ENCODE results near the gene ACOT9. TPM values are rescaled to one million over a fixed set of nuclear protein-coding genes. Genes with fewer than 3 reads are reported as not detected.

ACOT9 gene
- total RNA-seq, 6 experiments from 2014 or later = 8.9 to 20.2 (median 14.6) TPM

GRCh38 chrX:23659339-23659738, 83.7 kb downstream of the ACOT9 start:
- DNase-seq = no peak
- 67% methylated on average over 4 of the region's 4 CpGs for WGBS (ENCODE audit: insufficient coverage, low coverage, low lambda C conversion rate, missing lambda C conversion rate)

GRCh38 chrX:23656684-23657083, 86.4 kb downstream of the ACOT9 start:
- H3K9me3 ChIP-seq = no peaks in the 10 kb centered on the region
- no peaks in the 10 kb centered on the region for H3K27me3 ChIP-seq
- TF ChIP-seq POLR2A (IDR thresholded peaks at IDR 0.05) (no peak), CTCF (IDR thresholded peaks at IDR 0.05) (no peak)
- intact Hi-C loops (cut with DNase I) = no loop called here
- no peak overlapping the region for H3K4me3 ChIP-seq
- WGBS (ENCODE audit: insufficient coverage, low coverage, low lambda C conversion rate, missing lambda C conversion rate) = 88% methylated on average over 3 of the region's 3 CpGs
- no peak overlapping the region for H3K27ac ChIP-seq
- H3K4me1 ChIP-seq = no peaks in the 10 kb centered on the region
- DNase-seq (no peak), ATAC-seq (no peak)
- no peaks in the 10 kb centered on the region for H3K36me3 ChIP-seq

More at GRCh38 chrX:23659339-23659738, 83.7 kb downstream of the ACOT9 start:
- TF ChIP-seq CTCF (IDR thresholded peaks at IDR 0.05) (no peak), POLR2A (IDR thresholded peaks at IDR 0.05) (no peak)
- intact Hi-C loops (cut with DNase I) = no loop called here
- Histone ChIP-seq H3K9me3 (no peaks in the 10 kb centered on the region), H3K27me3 (no peaks in the 10 kb centered on the region), H3K4me3 (no peak overlapping the region), H3K27ac (no peak overlapping the region), H3K4me1 (no peaks in the 10 kb centered on the region), H3K36me3 (no peaks in the 10 kb centered on the region)
- ATAC-seq = no peak

GRCh38 chrX:23656091-23656490, 87.0 kb downstream of the ACOT9 start:
- ATAC-seq (no peak), DNase-seq (no peak)
- no peaks in the 10 kb centered on the region for H3K36me3 ChIP-seq
- H3K4me1 ChIP-seq = no peaks in the 10 kb centered on the region
- no peak overlapping the region for H3K4me3 ChIP-seq
- no peaks in the 10 kb centered on the region for H3K9me3 ChIP-seq
- intact Hi-C loops (cut with DNase I) = no loop called here
- H3K27me3 ChIP-seq = no peaks in the 10 kb centered on the region
- H3K27ac ChIP-seq = no peak overlapping the region
- WGBS (ENCODE audit: insufficient coverage, low coverage, low lambda C conversion rate, missing lambda C conversion rate) = 73% methylated on average over 5 of the region's 5 CpGs
- no peak for TF ChIP-seq CTCF (IDR thresholded peaks at IDR 0.05)
- no peak for TF ChIP-seq POLR2A (IDR thresholded peaks at IDR 0.05)

Small RNAs within 50 kb of the gene (small RNA-seq; reads per million reads assigned to genes)
- gene RF00019 = 0 reads per million in 2 experiments

Other genes with a start within 250 kb of the ACOT9 start
- 100 to 1,000 TPM; 120 to 345 (median 198) TPM for gene PRDX4, start 75.8 kb downstream of the ACOT9 start, total RNA-seq
- 100 to 1,000 TPM; 215 to 640 (median 291) TPM for gene SAT1, start 39.9 kb upstream of the ACOT9 start, total RNA-seq
- 10 to 100 TPM in 5 of 6 experiments, 1 to 10 TPM in 1; 9.8 to 17.3 (median 12.2) TPM for gene APOO, start 164.7 kb upstream of the ACOT9 start, total RNA-seq
- gene CXorf58, start 164.7 kb upstream of the ACOT9 start, total RNA-seq = not detected